GM04504 (cell line): Measurements from ENCODE around the gene DDX19B.
A peak's percentile ranks its signal among the peaks of the same experiment; 100 is the strongest.
"Not testable (repeated sequence)": the region's sequence is repeated elsewhere in the genome, so short reads cannot be mapped to it uniquely, and the experiment has no call there.

Experiments used
- DNase-seq: peaks from one replicate; pipeline ENCODE4 v3.0.0-alpha.2; 2012; ENCODE audit warnings: low read depth

DDX19B gene

GRCh38 chr16:70298988-70299938 is at the start of gene DDX19B:
Gene DDX19B, plus strand, starts transcription at chr16:70299186. Its CDS starts 112 bp downstream, at chr16:70299298.
- peak; percentile 27 for DNase-seq

DNA sequence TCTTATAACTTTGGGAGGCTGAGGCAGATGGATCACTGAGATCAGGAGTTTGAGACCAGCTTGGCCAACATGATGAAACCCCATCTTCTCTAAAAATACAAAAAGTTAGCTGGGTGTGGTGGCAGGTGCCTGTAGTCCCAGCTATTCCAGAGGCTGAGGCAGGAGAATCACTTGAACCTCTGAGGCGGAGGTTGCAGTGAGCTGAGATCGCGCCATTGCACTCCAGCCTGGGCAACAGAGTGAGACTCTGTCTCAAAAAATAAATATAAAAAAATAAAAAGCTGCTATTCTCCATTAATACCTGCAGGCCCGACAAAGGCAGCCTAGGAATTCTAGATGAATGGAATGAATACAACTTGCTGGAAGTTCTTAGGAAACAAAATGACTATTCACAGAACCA is 49.3 kb upstream of the DDX19B start:
- DNase-seq: not testable (repeated sequence)

GRCh38 chr16:70250748-70251628 is 48.0 kb upstream of the DDX19B start:
- no peak for DNase-seq

- peak; percentile 76 for DNase-seq
Measured at GRCh38 chr16:70251629-70252354, 47.2 kb upstream of the DDX19B start, which contains the start of gene EXOSC6. Gene EXOSC6, minus strand, starts transcription at chr16:70251940. Its CDS starts 40 bp downstream, at chr16:70251900.

- DNase-seq: no peak
Measured at GRCh38 chr16:70252355-70252988, 46.5 kb upstream of the DDX19B start.

DNA sequence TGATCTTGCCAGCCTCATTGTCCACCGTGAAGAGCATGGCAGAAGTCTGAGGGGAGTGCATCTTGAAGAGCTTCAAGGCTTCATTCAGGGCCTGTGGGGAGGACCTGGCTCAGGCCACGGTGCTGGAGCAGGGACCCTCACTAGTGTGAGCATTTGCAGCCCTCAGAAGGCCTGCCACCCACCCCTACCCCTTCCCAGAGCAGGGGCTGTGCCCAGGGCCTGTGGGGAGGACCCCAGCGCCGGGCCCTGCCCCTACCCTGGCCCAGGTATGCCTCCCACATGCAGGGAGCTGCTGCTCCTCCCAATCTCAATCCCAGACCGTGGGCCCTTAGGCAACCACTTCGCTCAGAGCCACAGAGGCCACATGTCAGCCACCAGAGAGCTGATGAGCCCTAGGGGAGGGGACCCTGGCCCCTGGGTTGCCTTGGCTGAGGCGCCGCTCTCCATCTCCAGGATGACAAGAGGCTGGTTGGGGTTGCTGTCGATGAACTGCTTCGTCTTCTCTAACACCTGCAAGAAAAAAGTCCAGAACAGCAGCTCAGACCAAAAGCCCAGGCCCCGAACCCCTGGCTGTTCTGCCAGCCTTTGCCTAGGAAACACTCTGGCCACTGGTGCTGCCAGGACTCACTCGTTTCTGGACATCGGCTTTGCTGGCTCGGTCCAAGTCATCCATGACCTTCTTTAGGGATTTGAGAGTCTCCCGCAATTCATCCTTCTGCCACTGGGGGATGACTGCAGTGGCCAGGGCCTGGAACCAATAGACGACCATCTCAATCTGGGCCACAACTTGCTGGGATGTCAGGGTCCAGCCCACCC is 45.5 kb upstream of the DDX19B start:
- DNase-seq: no peak

DNA sequence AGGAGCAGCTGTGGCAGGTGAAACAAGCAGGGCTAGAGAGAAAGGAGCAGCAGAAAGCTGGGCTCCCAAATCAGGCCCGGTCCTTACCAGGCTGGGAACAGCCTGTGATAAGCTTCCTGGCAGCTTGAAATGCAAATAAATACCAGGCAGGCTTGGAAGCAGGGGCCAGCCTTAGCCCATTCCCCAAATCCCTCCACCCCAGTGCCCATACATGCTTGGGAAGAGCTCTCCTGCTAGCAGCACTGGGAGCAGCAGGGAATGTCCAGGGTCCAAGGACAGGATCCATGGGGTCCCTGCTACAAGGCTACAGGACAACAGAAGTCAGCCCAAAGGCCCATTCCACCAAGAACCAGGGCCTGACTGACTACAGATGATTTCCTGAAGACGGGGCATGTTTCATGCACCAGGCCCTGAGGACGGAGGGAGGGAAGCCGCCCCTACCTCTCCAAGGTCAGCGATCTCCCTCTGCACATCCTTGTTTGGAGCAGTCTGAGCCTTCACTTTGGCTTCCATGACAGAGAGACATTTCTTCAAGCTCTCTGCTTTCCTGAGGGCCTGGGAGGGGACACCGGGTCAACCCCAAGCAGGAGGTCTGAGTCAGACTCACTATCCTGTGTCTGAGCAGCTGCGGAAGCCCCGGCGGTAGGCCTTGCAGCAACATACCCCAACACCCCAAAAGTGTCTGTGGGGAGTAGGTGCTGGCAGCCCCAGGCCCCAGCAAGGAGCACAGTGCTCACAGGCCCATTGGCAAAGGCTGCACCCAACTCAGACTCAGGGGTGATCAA is 44.6 kb upstream of the DDX19B start:
- no peak for DNase-seq

DNA sequence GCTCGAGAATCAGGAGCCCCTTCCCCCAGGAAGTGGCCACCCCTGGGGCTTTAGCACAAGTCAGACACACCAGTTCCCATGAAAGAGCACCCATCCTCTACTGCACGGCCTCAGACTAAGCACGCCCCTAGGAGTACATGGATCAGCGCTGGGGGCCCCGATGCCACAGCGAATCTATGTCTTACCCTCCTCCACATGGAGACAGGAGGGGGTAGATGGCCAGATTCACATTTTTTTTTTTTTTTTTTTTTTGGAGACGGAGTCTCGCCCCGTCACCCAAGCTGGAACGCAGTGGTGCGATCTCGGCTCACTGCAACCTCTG is 44.1 kb upstream of the DDX19B start:
- no peak for DNase-seq

DNA sequence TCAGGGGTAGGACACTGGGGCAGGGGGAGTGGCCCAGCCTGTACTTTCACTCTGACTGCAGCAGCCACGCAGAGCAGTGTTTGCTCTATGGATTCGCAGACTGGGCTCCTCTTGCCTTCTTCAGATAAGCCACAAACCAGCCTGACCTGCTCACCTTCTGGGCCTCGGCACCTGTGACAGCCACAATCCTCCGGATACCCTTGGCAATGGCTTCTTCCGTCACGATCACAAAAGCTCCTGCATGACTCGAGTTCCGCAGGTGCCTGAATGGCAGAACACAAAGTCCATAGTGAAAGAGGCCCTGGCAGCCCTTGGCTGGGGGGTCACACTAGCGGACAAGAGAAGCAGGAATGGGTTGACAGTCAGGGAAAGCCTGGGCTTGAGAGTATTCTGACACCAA is 43.4 kb upstream of the DDX19B start:
- no peak for DNase-seq

DNA sequence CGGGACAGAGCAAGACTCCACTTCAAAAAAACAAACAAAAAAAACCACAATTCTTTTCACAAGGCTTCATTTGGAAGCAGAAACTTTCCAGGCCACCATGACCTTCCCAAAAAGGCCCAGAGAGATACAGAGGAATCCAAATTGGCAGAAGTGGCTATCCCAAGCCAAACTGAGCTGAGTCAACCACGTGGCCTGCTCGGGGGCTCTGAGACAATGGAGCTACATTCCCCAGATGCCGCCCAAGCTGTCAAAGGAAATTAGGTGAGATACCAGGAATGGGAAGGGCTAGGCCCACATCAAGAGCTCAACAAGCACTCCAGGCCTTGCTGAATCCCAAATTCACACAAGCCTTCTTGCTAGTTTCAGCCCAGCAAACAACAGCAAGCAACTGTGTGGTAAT is 41.6 kb upstream of the DDX19B start:
- no peak for DNase-seq

GRCh38 chr16:70258065-70258464 is 40.9 kb upstream of the DDX19B start:
- no peak for DNase-seq

- no peak for DNase-seq
Measured at GRCh38 chr16:70258946-70259345, 40.0 kb upstream of the DDX19B start.

DNA sequence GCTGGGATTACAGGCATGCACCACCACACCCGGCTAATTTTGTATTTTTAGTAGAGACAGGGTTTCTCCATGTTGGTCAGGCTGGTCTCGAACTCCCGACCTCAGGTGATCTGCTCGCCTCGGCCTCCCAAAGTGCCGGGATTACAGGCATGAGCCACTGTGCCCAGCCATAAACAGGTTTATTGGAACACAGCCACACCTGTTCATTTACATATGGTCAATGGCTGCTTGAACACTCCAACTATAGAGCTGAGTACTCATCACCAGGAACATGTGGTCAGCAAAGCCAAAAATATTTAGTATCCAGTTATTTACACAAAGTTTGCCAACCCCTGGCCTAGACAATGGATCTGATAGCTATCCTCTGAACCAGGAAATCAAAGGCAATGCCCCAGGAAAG is 39.1 kb upstream of the DDX19B start:
- DNase-seq: not testable (repeated sequence)

DNA sequence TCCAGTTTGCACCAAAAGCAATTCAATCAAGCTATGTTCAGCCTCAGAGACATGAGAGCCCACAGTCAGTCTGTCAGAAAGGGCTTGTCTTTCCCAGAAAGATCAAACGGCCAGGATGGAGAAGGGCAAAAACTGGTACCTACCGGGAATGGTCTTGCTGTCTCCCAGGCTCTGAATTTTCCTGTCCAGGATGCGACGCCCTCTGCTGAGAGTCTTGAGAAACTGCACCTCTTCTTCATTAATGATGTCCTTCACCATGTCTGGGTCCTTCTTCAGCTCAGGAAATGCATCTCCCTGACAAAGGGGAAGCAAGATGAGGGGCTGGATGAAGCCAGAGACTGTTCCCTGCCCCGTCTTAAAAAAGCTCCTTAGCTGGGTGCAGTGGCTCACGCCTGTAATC is 31.5 kb upstream of the DDX19B start:
- no peak for DNase-seq

- DNase-seq: not testable (repeated sequence)
Measured at GRCh38 chr16:70267922-70268321, 31.1 kb upstream of the DDX19B start.

DNA sequence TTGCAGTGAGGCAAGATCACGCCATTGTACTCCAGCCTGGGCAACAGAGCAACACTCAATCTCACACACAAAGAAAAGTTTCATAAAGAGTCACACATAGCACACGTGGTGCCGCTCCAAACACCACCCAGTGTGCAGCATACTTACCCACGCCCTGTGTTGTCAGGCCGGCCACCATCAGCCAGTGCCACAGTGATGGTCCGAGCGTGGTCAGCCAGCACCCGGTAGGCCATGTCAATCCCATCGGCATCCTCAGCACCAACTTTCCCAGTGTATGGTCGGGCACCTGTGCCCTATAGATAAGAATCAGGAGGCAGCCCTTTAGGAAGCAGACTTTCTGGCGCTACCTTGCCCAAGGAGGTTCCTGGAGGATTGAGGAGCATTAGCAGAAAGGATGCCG is 29.5 kb upstream of the DDX19B start:
- no peak for DNase-seq

DNA sequence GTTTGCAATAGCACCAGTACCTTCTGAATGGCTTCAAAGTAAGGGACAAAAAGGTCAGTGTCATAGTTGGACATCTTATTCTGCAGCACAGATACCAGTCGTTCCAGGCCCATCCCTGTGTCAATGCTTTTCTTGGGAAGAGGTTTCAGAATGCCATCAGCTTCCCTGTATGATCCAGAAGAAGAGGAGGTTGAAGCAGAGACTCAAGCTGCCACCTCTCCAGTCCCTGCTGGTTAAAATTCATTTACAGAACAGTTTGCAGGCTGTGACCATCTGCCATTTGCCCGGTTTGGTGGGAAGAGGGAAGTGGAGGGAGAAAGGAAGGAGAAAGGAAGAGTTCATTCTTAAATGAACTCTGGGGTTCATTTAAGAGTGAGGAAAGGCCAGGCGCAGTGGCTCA is 28.8 kb upstream of the DDX19B start:
- DNase-seq: no peak

DNA sequence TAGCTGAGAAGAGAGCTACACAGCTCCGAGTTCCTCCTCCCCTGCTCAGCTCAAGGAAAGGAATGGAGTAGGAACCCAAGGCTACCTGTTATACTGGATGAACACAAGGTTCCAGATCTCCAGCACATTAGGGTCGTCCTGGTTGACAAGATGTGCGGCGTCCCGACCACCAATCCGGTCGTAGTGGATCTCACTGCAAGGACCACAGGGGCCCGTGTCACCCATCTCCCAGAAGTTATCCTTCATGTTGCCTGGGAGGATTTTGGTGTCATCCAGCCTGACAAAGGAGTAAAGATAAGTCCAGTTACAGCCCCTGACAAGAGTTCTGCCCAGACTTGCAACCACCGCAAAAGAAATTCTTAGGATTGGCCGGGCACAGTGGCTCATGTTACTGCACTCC is 27.3 kb upstream of the DDX19B start:
- DNase-seq: no peak

DNA sequence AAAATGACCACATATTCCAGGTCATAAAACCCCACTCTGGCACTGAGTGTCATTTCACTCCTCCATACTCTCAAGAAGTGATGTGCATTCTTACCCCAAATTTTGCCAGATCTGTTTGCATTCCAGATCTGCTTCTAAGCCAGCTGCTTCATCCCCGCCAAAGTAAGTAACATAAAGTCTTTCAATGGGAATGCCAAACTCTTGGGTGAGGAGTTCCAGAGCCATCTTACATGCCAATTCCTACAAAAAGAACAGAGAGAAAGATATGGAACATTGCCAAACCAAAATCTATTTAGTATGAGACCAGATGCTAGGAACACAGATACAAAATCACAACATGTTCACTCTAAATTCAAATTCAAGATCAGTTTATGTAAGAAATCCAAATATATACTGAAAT is 22.6 kb upstream of the DDX19B start:
- no peak for DNase-seq
